GM18519 (cell line): ENCODE measurements around the gene BPIFB3.
"Not testable (repeated sequence)": the region's sequence is repeated elsewhere in the genome, so short reads cannot be mapped to it uniquely, and the experiment has no call there.

Experiments used
- ATAC-seq: cut with Tn5 transposase; IDR thresholded peaks from one replicate; pipeline ENCODE4 v1.9.1; 2021; ENCODE audit warnings: mild to moderate bottlenecking, moderate library complexity; ENCODE audit not compliant: unreplicated experiment, low FRiP score

Gene BPIFB3

GRCh38 chr20:33082546-33082945 is 28.8 kb downstream of the BPIFB3 start:
- ATAC-seq, result no peak

- ATAC-seq, result no peak
These were observed 30.0 kb downstream of the BPIFB3 start for GRCh38 chr20:33083544-33084340.

DNA sequence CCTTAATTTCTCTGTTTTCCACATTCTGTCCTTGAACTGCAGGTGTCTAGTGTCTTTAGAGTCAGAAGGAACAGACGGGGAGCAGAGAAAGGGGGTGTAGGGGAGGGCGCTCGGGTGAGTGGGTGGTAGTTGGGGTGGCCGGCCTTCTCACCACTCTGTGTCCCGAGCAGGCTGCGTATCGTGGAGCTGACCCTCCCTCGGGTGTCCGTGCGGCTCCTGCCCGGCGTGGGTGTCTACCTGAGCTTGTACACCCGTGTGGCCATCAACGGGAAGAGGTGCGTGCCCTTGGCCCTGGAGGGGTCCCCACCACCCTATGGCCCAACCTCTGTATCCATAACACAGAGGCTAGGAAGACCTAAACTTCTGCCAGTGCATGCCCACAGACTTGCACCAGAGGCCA is 31.0 kb downstream of the BPIFB3 start:
- no peak for ATAC-seq

DNA sequence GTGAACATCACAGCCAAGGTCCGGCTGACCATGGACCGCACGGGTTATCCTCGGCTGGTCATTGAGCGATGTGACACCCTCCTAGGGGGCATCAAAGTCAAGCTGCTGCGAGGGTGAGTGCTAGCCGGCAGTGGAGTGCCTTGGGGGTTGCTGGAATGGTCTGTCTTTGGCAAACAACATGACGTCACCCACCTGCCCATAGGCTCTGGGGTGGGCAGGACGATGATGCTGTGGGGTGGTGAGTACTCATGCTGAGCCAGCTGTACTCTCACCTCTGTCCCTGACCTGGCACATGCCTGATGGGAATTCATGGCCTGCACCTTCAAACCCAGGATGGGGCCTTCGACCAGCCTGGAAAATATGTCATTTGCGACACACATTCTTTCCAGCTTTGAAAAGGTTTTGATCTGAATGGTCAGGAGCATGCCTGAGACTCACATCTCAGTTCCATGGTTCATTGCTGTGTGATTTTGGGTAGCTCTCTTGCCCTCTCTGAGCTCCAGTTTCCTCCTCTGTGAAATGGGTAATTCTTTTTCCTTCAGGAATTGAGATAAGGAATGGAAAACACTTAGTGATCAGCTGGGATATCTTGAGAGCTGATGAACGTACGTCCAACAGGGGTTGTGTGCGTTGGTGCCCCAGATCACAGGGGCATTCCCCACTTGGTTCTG is 32.5 kb downstream of the BPIFB3 start:
- ATAC-seq, result no peak

DNA sequence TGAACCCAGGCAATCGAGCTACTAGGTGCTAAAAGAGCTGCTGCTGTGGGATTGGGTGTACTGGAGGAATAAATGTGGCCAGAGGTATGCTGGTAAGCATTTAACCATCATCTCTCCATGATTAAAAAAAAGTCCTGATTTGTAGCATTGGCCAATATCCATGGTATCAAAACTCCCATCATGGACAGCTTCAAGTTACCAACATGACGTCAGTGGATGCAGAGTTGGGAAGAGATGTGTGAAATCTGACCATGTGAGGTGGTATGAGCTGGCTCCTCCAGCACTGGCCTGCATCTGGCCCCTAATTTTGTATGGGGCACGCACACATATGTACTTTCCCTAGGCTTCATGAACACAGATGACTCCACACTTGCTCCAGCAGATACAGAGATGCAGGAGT is 37.4 kb downstream of the BPIFB3 start:
- ATAC-seq, result no peak

GRCh38 chr20:33091693-33092092 is 38.0 kb downstream of the BPIFB3 start:
- ATAC-seq, result no peak

- no peak for ATAC-seq
These were observed 38.7 kb downstream of the BPIFB3 start for GRCh38 chr20:33092361-33092760.

GRCh38 chr20:33093074-33093473 is 39.4 kb downstream of the BPIFB3 start:
- ATAC-seq, result no peak

DNA sequence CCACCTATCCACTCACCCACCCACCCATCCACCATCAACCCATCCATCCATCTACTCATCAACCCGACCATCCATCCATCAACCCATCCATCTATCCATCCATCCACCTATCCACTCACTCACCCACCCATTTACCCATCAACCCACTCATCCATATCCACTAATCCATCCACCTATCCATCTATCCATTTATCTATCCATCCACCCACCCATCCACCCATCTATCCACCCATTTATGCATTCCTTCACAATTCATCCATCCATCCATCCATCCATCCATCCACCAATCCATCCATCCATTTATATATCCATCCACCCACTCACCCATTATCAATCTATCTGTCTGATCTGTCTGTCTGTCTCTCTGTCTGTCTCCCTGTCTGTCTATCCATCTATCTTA is 39.9 kb downstream of the BPIFB3 start:
- ATAC-seq, result no peak

DNA sequence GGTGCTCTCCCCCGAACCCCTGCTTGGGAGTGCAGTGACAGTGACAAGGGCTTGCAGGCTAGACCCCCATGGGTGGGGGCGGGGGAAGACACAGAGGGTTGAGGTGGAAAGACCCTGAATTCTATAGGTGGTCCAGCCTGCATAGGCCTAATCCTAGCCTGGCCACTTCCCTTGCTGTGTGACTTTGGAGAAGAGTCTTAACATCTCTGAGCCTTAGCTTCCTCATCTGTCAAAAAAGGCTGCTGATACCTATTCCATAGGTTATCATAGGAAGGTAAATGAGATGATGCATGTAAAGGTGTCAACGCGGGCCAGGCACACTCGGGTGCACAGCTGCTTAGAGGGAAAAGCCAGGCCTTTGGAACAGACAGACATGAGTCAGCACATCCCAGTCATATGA is 41.5 kb downstream of the BPIFB3 start:
- ATAC-seq, result no peak

DNA sequence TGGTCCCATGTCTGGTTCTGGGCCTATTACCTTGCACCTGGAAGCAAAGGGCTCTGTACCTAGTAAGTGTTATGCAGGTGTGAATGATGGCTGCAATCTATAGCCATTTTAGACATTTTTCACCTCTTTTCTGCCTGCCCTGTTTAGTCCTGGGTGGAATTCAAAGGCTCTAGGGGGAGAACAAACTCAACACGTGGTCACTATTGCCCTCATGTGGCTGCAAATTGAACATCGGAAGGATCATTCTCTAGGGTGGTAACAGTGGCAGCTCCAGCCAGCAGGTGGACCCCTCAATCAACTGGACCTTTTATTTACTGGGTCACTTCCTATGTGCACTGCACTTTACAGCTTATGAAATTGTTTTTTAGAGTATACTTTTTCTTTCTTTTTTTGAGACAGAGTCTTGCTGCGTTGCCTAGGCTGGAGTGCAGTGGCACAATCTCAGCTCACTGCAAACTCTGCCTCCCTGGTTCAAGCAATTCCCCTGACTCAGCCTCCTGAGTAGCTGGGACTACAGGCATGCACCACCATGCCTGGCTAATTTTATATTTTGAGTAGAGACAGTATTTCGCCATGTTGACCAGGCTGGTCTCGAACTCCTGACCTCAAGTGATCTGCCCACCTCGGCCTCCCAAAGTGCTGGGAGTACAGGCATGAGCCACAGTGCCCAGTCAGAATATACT is 42.3 kb downstream of the BPIFB3 start:
- not testable (repeated sequence) for ATAC-seq

DNA sequence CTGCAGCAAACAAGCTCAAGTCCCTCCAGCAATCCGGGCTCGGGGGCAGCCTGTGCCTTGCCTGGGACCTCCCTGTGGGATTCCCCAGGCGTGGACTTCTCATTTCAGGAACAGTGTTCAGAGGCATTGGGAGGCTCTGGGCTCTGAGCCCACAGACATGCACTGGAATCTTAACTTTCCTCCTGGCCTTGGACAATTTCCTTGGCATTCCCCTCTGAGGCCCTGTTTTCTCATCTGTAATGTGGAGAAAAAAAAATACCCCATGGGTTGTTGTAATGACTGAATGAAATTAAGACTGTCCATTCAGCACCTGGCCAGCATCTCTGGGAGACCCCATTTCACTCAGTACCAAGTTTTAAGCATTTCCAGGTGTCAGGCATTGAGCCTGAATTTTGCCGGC is 43.3 kb downstream of the BPIFB3 start:
- ATAC-seq, result no peak

DNA sequence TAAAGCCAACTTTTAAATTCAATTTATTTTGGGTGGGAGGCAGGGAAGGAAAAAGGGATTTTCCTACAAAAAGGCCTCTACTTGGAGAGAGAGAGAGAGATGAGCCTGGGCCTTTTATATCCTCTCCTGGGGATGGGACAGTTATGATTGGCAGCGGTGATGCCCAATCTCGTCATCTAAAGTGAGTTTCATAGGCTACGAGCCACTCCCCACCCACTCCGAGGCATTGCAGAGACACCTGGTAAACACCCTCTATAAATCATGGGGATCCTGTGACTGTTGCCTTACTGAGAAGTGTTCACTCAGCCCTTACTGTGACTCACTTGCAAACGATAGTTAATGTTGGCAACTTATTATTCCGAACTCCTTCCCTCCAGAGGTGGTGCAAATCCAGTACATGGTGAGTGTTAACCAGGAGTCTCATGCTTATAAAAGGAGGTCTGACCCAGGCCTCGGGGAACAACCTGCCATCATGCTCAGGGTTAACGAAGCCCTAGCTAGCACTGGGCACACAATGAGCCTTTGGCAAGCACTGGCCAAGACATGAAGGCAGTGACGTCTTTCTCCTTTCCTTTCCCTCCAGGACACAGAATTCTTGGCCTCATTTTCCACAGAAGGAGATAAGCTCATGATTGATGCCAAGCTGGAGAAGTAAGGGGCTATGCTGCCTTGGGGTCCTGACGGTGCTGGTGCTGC is 46.3 kb downstream of the BPIFB3 start:
- ATAC-seq, result no peak

DNA sequence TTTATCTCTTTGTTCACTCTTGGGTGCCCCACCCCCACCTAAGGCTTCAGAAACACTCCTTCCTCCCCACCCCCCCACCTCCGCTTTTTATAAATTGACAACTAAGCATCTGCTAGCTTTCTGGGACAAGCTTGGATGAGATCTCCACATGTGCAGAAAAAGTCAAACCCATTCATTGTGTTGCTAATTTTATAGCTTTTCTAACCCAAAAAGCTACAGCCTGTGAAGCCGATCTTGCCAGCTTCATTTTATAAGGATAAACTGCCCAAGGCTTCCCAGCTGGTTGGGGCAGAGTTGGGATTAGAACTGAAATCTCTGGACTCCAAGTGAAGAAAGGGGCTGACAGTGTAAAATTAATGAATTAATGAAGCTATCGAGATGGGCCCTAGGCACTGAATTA is 49.9 kb downstream of the BPIFB3 start:
- no peak for ATAC-seq

GRCh38 chr20:33104336-33104735 is 50.6 kb downstream of the BPIFB3 start:
- no peak for ATAC-seq

- no peak for ATAC-seq
These were observed 51.7 kb downstream of the BPIFB3 start for GRCh38 chr20:33105316-33105924.

GRCh38 chr20:33106058-33106620 is 52.4 kb downstream of the BPIFB3 start:
- ATAC-seq, result not testable (repeated sequence)

DNA sequence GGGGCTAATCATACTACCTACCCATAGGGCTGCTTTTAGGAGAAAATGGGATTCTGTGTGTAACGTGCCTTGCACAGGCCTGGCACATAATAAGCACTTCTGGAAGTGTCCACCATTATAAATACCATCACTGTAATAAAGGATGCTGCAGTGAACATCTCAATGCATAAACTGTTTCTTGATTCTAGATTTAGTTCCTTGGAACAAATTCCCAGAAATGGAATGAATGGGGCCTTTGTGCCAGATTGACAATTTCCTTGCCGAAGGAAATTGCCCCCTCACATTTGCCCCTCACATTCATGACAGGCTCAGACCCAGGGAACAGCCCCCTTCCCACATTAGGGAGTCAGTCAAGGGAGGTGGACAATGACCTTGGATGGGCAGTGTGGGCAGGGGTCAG is 55.0 kb downstream of the BPIFB3 start:
- ATAC-seq, result no peak

- no peak for ATAC-seq
These were observed 56.6 kb downstream of the BPIFB3 start for GRCh38 chr20:33110147-33110825.

DNA sequence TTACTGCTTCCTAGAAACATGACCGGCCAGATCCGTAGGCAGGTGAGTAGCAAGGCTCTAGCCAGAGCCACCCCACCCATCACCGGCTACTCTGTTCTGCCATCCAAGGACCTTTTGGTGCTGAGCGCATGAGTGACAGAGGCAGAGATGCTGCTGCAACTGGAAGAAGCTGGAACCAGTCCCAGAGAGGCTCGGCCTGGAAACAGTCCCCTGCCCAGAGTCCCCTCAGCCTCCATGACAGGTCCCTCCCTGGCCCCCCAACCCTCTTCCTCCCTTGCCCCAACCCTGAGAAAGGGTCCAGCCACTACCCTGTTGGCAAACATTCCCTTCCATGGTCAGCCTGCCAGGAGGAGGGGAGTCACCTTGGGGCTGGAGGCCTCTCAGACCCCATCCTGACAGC is 57.6 kb downstream of the BPIFB3 start:
- ATAC-seq, result no peak
